CD14-positive monocyte (primary cell): ENCODE measurements around the gene PKP2. TPM values are rescaled to one million over a fixed set of nuclear protein-coding genes. Genes with fewer than 3 reads are reported as not detected.

Experiments
- DNase-seq, 3 donors: peaks; one replicate each; pipeline ENCODE4 v3.0.0-alpha.2; 2011 to 2022
- H2AFZ ChIP-seq: 2 replicates; pipeline ENCODE4 v1.6.0; 2012; ENCODE audit warnings: mild to moderate bottlenecking, low read depth, low read length, inconsistent platforms; ENCODE audit not compliant: insufficient read depth, poor library complexity, severe bottlenecking
- H3K27ac ChIP-seq, 2 donors: 1 replicate in 1 of 2; 2 replicates in 1 of 2; pipeline ENCODE4 v1.5.1; 2012 to 2013; ENCODE audit warnings: low read length in 2 of 2, control low read depth in 1 of 2, inconsistent platforms in 1 of 2, low read depth in 1 of 2, mild to moderate bottlenecking in 1 of 2
- H3K27me3 ChIP-seq, 2 donors: one replicate each; pipeline versions ENCODE4 v1.6.0 to v1.6.1; 2011 to 2013; ENCODE audit warnings: low read length in 2 of 2; ENCODE audit not compliant: control insufficient read depth in 2 of 2, insufficient read depth in 2 of 2
- H3K36me3 ChIP-seq, 2 donors: replicated peaks in 1 of 2; 1 replicate in 1 of 2; 2 replicates in 1 of 2; pipeline versions ENCODE4 v1.5.1 to v1.6.1; 2012 to 2013; ENCODE audit warnings: low read length in 2 of 2, control low read depth in 1 of 2, inconsistent platforms in 1 of 2, mild to moderate bottlenecking in 1 of 2; ENCODE audit not compliant: insufficient read depth in 2 of 2, control insufficient read depth in 1 of 2
- H3K4me1 ChIP-seq, 2 donors: 1 replicate in 1 of 2; 2 replicates in 1 of 2; pipeline versions ENCODE4 v1.5.1 to v1.6.1; 2012 to 2013; ENCODE audit warnings: low read length in 2 of 2, control low read depth in 1 of 2, inconsistent platforms in 1 of 2, mild to moderate bottlenecking in 1 of 2, moderate library complexity in 1 of 2; ENCODE audit not compliant: insufficient read depth in 2 of 2, control insufficient read depth in 1 of 2
- H3K4me2 ChIP-seq: replicated peaks from 2 replicates; pipeline ENCODE3; 2012; ENCODE audit warnings: low read length, moderate library complexity, mild to moderate bottlenecking; ENCODE audit not compliant: poor library complexity, severe bottlenecking; ENCODE audit errors: extremely low read depth
- H3K4me3 ChIP-seq, 3 experiments: fragments of 200-600 bp in 1 of 3; sonication (generic) in 1 of 3; replicated peaks in 1 of 3; 1 replicate in 2 of 3; 2 replicates in 1 of 3; pipeline ENCODE4 v1.5.1; 2011 to 2013; ENCODE audit warnings: low read length in 3 of 3, mild to moderate bottlenecking in 3 of 3, control low read depth in 2 of 3, low read depth in 2 of 3, inconsistent platforms in 1 of 3, moderate library complexity in 1 of 3
- H3K79me2 ChIP-seq: 2 replicates; pipeline ENCODE4 v1.6.0; 2012; ENCODE audit warnings: mild to moderate bottlenecking, control low read depth, inconsistent platforms, low read length, moderate library complexity; ENCODE audit not compliant: insufficient read depth
- H3K9ac ChIP-seq: 2 replicates; pipeline ENCODE4 v1.6.0; 2017; ENCODE audit warnings: low read length, mild to moderate bottlenecking; ENCODE audit not compliant: insufficient read depth, poor library complexity, severe bottlenecking
- H3K9me3 ChIP-seq, 2 donors: replicated peaks in 1 of 2; 1 replicate in 1 of 2; 2 replicates in 1 of 2; pipeline versions ENCODE4 v1.5.1 to v1.6.1; 2012 to 2013; ENCODE audit warnings: low read length in 2 of 2, control low read depth in 1 of 2; ENCODE audit not compliant: control insufficient read depth in 1 of 2, insufficient read depth in 1 of 2
- H4K20me1 ChIP-seq: 2 replicates; pipeline ENCODE4 v1.6.0; 2012; ENCODE audit warnings: mild to moderate bottlenecking, low read length, control low read depth, moderate library complexity; ENCODE audit not compliant: insufficient read depth
- H3K27ac Mint-ChIP-seq, 7 donors: one replicate each; pipeline ENCODE4 v1.8.0; 2020; ENCODE audit warnings: mild to moderate bottlenecking in 7 of 7, mixed read lengths in 7 of 7, moderate library complexity in 6 of 7, inconsistent platforms in 2 of 7
- H3K27me3 Mint-ChIP-seq, 3 donors: one replicate each; pipeline ENCODE4 v1.8.0; 2021 to 2022; ENCODE audit warnings: low read depth in 3 of 3, mild to moderate bottlenecking in 3 of 3, mixed read lengths in 3 of 3, moderate library complexity in 3 of 3, inconsistent platforms in 1 of 3
- H3K36me3 Mint-ChIP-seq, 2 donors: one replicate each; pipeline ENCODE4 v1.8.0; 2020; ENCODE audit warnings: mixed read lengths in 2 of 2, inconsistent platforms in 1 of 2, mild to moderate bottlenecking in 1 of 2
- H3K4me1 Mint-ChIP-seq: one replicate; pipeline ENCODE4 v1.8.0; 2020; ENCODE audit warnings: mild to moderate bottlenecking, mixed read lengths
- H3K4me3 Mint-ChIP-seq, 2 donors: one replicate each; pipeline ENCODE4 v1.8.0; 2020; ENCODE audit warnings: mild to moderate bottlenecking in 2 of 2, mixed read lengths in 2 of 2, moderate library complexity in 1 of 2
- H3K9me3 Mint-ChIP-seq, 7 donors: one replicate each; pipeline ENCODE4 v1.8.0; 2020 to 2022; ENCODE audit warnings: mixed read lengths in 7 of 7, mild to moderate bottlenecking in 6 of 7, moderate library complexity in 6 of 7, inconsistent platforms in 2 of 7
- CTCF ChIP-seq: fragments of 200-600 bp; IDR thresholded peaks from one replicate; pipeline ENCODE4 v1.8.0; 2022; ENCODE audit warnings: antibody characterized with exemption, mild to moderate bottlenecking
- WGBS: methylation state at CpG from one replicate; pipeline ENCODE4 v1.1.5; 2013; ENCODE audit warnings: missing lambda C conversion rate; ENCODE audit not compliant: insufficient coverage; 5-methylcytosine and 5-hydroxymethylcytosine counted together
- intact Hi-C, 2 donors: fragments of 100-400 bp; cut with micrococcal nuclease; formaldehyde crosslinking; loops; one replicate each; pipeline versions ENCODE4 v1.15.0 to v1.15.1; 2023
- polyA plus RNA-seq, 3 donors: library from polyadenylated mRNA; depleted of rRNA in 1 of 3; unstranded in 2 of 3; stranded (reverse) in 1 of 3; fragments of 300-500 nt in 2 of 3; fragments of >200 nt in 1 of 3; fragmentation: Illumina TruSeq in 2 of 3; gene quantifications; 1 replicate in 2 of 3; 2 replicates in 1 of 3; pipeline ENCODE4 v1.2.3, GENCODE V29; 2012 to 2021

The PKP2 gene
- polyA plus RNA-seq, 3 donors: 0.95 to 3.1 (median 2.9) TPM

GRCh38 chr12:32847287-32847686, 49.3 kb downstream of the PKP2 start:
- peak overlapping the region in 1 of 7 donors; percentile 0 for H3K27ac Mint-ChIP-seq
- Histone ChIP-seq H3K9me3 (no peaks in the 10 kb centered on the region), H3K4me2 (no peak overlapping the region), H3K4me1 (peaks cover 0 to 4% of the 10 kb centered on the region in 2 donors), H3K27me3 (no peaks in the 10 kb centered on the region), H3K9ac (no peak overlapping the region), H3K4me3 (no peak overlapping the region), H3K79me2 (no peaks in the 10 kb centered on the region), H3K36me3 (no peaks in the 10 kb centered on the region), H4K20me1 (no peaks in the 10 kb centered on the region), H2AFZ (no peak overlapping the region), H3K27ac (no peak overlapping the region)
- intact Hi-C loops: no loop called here
- H3K27me3 Mint-ChIP-seq: no peaks in the 10 kb centered on the region
- no peaks in the 10 kb centered on the region for H3K36me3 Mint-ChIP-seq
- no peak for TF ChIP-seq CTCF
- WGBS: 80% methylated on average over 5 of the region's 6 CpGs
- H3K9me3 Mint-ChIP-seq: no peaks in the 10 kb centered on the region
- no peak for DNase-seq
- no peak overlapping the region for H3K4me3 Mint-ChIP-seq
- H3K4me1 Mint-ChIP-seq: peaks cover 7% of the 10 kb centered on the region

GRCh38 chr12:32846053-32846452, 50.5 kb downstream of the PKP2 start:
- 95% methylated on average over 4 of the region's 6 CpGs for WGBS

More at GRCh38 chr12:32846053-32846452, 50.5 kb downstream of the PKP2 start:
- Histone ChIP-seq H3K27ac (no peak overlapping the region), H3K9me3 (no peaks in the 10 kb centered on the region), H3K79me2 (no peaks in the 10 kb centered on the region), H3K4me1 (peaks cover 0 to 4% of the 10 kb centered on the region in 2 donors), H2AFZ (no peak overlapping the region), H4K20me1 (no peaks in the 10 kb centered on the region), H3K27me3 (no peaks in the 10 kb centered on the region), H3K4me2 (no peak overlapping the region), H3K9ac (no peak overlapping the region), H3K4me3 (no peak overlapping the region), H3K36me3 (no peaks in the 10 kb centered on the region)
- Mint-ChIP-seq H3K36me3 (no peaks in the 10 kb centered on the region), H3K27me3 (no peaks in the 10 kb centered on the region), H3K27ac (no peak overlapping the region), H3K9me3 (no peaks in the 10 kb centered on the region), H3K4me3 (no peak overlapping the region), H3K4me1 (peaks cover 7% of the 10 kb centered on the region)
- DNase-seq: no peak
- no peak for TF ChIP-seq CTCF
- intact Hi-C loops: no loop called here
